ENCODE data around the gene HDAC4. TPM values are rescaled to one million over a fixed set of nuclear protein-coding genes. Genes with fewer than 3 reads are reported as not detected.
A peak's percentile ranks its signal among the peaks of the same experiment; 100 is the strongest.

The HDAC4 gene
- total and polyA plus RNA-seq, 2 donors (not counting 1 experiment from before 2014, with no cell fraction given): 13.5 to 46.0 TPM

DNA sequence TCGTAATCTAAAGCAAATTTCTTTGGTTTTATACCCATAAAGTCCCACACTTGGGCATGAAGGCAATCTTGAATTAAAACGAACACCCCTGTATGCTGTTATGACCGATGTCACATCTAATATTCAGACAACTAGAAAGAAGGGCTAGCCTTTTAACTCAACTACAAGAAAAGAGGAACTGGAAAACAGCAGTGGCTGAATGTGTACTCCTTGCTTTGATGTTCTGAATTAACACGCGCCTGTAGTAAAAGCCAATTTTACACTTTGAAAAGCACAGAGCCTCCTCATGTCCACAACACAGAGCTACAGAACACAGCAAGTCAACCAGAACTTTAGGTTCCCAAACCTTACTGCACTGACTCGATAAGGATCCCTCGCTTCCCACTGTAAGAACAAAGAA is 147.6 kb downstream of the HDAC4 start:
- Histone ChIP-seq H2AFZ (ENCODE audit: insufficient read depth, low read depth, low read length, poor library complexity, severe bottlenecking) (no peak overlapping the region), H3K4me3 (ENCODE audit: control extremely low read depth in 1 of 5, extremely low read depth in 1 of 5, insufficient read depth in 1 of 5, low read depth in 2 of 5, low read length in 4 of 5) (peak overlapping the region in 4 of 5 experiments; percentile 15 to 36 (median 34)), H3K4me2 (replicated peaks; ENCODE audit: low read depth, low read length, poor library complexity, severe bottlenecking) (peak overlapping the region; percentile 72), H4K20me1 (ENCODE audit: control insufficient read depth, insufficient read depth, low read length, poor library complexity, severe bottlenecking) (peaks cover 78% of the 10 kb centered on the region), H3K9ac (ENCODE audit: low read length) (peak overlapping the region; percentile 43), H3K79me2 (ENCODE audit: control insufficient read depth, insufficient read depth, low read length) (peaks cover 43% of the 10 kb centered on the region), H3K36me3 (replicated peaks in 1 of 2; ENCODE audit: control extremely low read depth in 1 of 2, control insufficient read depth in 1 of 2, extremely low read depth in 1 of 2, insufficient read depth in 2 of 2, low read length in 1 of 2) (no peaks in the 10 kb centered on the region), H3K9me3 (ENCODE audit: control extremely low read depth in 1 of 3, control insufficient read depth in 2 of 3, insufficient read depth in 1 of 3, low read length in 2 of 3) (peaks cover 6 to 15% (median 12%) of the 10 kb centered on the region in 3 donors), H3K27me3 (replicated peaks in 1 of 4; ENCODE audit: control extremely low read depth in 1 of 4, control insufficient read depth in 3 of 4, insufficient read depth in 4 of 4, low read length in 3 of 4) (peaks cover 0 to 59% (median 16%) of the 10 kb centered on the region in 4 experiments), H3K27ac (ENCODE audit: low read length in 2 of 2) (no peak overlapping the region), H3K4me1 (ENCODE audit: control insufficient read depth in 2 of 2, insufficient read depth in 2 of 2, low read length in 2 of 2) (peaks cover 32 to 41% of the 10 kb centered on the region in 2 donors)
- intact Hi-C loops (cut with micrococcal nuclease): loop anchor here (1.0 to 5.0 kb wide), 2 partner anchors 14 to 149 kb away; partner anchors contain the start of gene HDAC4
- peak; percentile 71 for DNase-seq
- Mint-ChIP-seq H3K4me1 (peaks cover 49% of the 10 kb centered on the region), H3K9me3 (ENCODE audit: insufficient read depth) (peaks cover 8% of the 10 kb centered on the region), H3K4me3 (peak overlapping the region; percentile 84), H3K27me3 (peaks cover 26% of the 10 kb centered on the region), H3K27ac (no peak overlapping the region)
- ChIA-PET CTCF (interaction anchor here (1.0 to 1.7 kb wide), 2 partner anchors 11 to 13 kb away, joined by 3 to 5 read pairs; no protein-coding TSS in a partner anchor), POLR2A (interaction anchor here (1.2 kb wide), 1 partner anchor 14 kb away, joined by 3 read pairs; no protein-coding TSS in a partner anchor)
- TF ChIP-seq CTCF (IDR thresholded peaks at IDR 0.05) (no peak), EZH2 (IDR thresholded peaks at IDR 0.05; ENCODE audit: borderline replicate concordance, insufficient read depth, low read depth, low read length, poor library complexity, severe bottlenecking) (no peak)
- peak; percentile 82 for ATAC-seq (ENCODE audit: low read depth)
- WGBS (ENCODE audit: insufficient coverage): no CpG with 5 or more reads among the region's 7 CpGs

DNA sequence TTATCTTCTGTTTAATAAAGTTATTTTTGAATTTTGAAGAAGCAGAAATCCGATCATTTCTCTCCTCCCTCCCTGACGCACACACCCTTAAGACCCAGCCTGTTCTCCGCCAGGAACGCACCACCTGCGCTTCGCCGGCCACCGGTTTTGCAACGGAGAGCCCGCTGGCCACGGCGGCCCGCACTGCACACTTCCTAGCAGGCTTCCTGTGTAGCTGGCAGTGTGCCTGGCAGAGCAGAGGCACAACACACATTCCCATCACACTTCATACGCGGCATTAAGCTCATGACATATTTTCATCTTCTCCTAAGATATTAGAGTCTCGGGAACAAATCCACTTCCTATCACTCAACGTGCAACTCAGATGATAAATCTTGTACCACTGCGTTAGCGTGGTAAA is 148.0 kb downstream of the HDAC4 start:
- TF ChIP-seq CTCF (IDR thresholded peaks at IDR 0.05) (no peak), EZH2 (IDR thresholded peaks at IDR 0.05; ENCODE audit: borderline replicate concordance, insufficient read depth, low read depth, low read length, poor library complexity, severe bottlenecking) (no peak)
- ChIA-PET POLR2A (interaction anchor here (1.2 kb wide), 1 partner anchor 15 kb away, joined by 3 read pairs; no protein-coding TSS in a partner anchor), CTCF (interaction anchor here (1.0 to 1.7 kb wide), 3 partner anchors 12 to 128 kb away, joined by 3 to 5 read pairs (median 4); no protein-coding TSS in a partner anchor)
- H4K20me1 ChIP-seq (ENCODE audit: control insufficient read depth, insufficient read depth, low read length, poor library complexity, severe bottlenecking): peaks cover 83% of the 10 kb centered on the region
- Mint-ChIP-seq H3K9me3 (ENCODE audit: insufficient read depth) (peaks cover 5% of the 10 kb centered on the region), H3K27ac (no peak overlapping the region), H3K4me1 (peaks cover 49% of the 10 kb centered on the region), H3K4me3 (peak overlapping the region; percentile 84), H3K27me3 (peaks cover 25% of the 10 kb centered on the region)
- H3K79me2 ChIP-seq (ENCODE audit: control insufficient read depth, insufficient read depth, low read length): peaks cover 47% of the 10 kb centered on the region
- peak overlapping the region; percentile 27 for H2AFZ ChIP-seq (ENCODE audit: insufficient read depth, low read depth, low read length, poor library complexity, severe bottlenecking)
- no peak overlapping the region for H3K27ac ChIP-seq (ENCODE audit: low read length in 2 of 2)
- ATAC-seq (ENCODE audit: low read depth): peak; percentile 19
- peak overlapping the region; percentile 43 for H3K9ac ChIP-seq (ENCODE audit: low read length)
- H3K4me3 ChIP-seq (ENCODE audit: control extremely low read depth in 1 of 5, extremely low read depth in 1 of 5, insufficient read depth in 1 of 5, low read depth in 2 of 5, low read length in 4 of 5): peak overlapping the region in 4 of 5 experiments; percentile 15 to 36 (median 34)
- DNase-seq: no peak
- 2% methylated on average over 19 of the region's 19 CpGs for WGBS (ENCODE audit: insufficient coverage)
- intact Hi-C loops (cut with micrococcal nuclease): loop anchor here (1.0 to 5.0 kb wide), 2 partner anchors 14 to 150 kb away; partner anchors contain the start of gene HDAC4
- no peaks in the 10 kb centered on the region for H3K36me3 ChIP-seq (replicated peaks in 1 of 2; ENCODE audit: control extremely low read depth in 1 of 2, control insufficient read depth in 1 of 2, extremely low read depth in 1 of 2, insufficient read depth in 2 of 2, low read length in 1 of 2)
- H3K4me1 ChIP-seq (ENCODE audit: control insufficient read depth in 2 of 2, insufficient read depth in 2 of 2, low read length in 2 of 2): peaks cover 32 to 41% of the 10 kb centered on the region in 2 donors
- H3K27me3 ChIP-seq (replicated peaks in 1 of 4; ENCODE audit: control extremely low read depth in 1 of 4, control insufficient read depth in 3 of 4, insufficient read depth in 4 of 4, low read length in 3 of 4): peaks cover 0 to 56% (median 16%) of the 10 kb centered on the region in 4 experiments
- H3K4me2 ChIP-seq (replicated peaks; ENCODE audit: low read depth, low read length, poor library complexity, severe bottlenecking): peak overlapping the region; percentile 72
- H3K9me3 ChIP-seq (ENCODE audit: control extremely low read depth in 1 of 3, control insufficient read depth in 2 of 3, insufficient read depth in 1 of 3, low read length in 2 of 3): peaks cover 4 to 11% (median 7%) of the 10 kb centered on the region in 3 donors
